ENCODE data around the gene CTNNA3.
"Not testable (repeated sequence)": the region's sequence is repeated elsewhere in the genome, so short reads cannot be mapped to it uniquely, and the experiment has no call there.

Gene CTNNA3

DNA sequence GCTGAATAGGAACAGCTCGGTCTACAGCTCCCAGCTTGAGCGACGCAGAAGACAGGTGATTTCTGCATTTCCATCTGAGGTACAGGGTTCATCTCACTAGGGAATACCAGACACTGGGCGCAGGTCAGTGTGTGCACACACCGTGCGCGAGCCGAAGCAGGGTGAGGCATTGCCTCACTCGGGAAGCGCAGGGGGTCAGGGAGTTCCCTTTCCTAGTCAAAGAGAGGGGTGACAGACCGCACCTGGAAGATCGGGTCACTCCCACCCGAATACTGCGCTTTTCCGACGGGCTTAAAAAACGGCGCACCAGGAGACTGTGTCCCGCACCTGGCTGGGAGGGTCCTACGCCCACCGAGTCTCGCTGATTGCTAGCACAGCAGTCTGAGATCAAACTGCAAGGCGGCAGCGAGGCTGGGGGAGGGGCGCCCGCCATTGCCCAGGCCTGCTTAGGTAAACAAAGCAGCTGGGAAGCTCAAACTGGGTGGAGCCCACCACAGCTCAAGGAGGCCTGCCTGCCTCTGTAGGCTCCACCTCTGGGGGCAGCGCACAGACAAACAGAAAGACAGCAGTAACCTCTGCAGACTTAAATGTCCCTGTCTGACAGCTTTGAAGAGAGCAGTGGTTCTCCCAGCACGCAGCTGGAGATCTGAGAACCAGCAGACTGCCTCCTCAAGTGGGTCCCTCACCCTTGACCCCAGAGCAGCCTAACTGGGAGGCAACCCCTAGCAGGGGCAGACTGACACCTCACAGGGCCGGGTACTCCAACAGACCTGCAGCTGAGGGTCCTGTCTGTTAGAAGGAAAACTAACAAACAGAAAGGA, 465.1 kb downstream of the CTNNA3 start:
- not testable (repeated sequence) for DNase-seq

DNA sequence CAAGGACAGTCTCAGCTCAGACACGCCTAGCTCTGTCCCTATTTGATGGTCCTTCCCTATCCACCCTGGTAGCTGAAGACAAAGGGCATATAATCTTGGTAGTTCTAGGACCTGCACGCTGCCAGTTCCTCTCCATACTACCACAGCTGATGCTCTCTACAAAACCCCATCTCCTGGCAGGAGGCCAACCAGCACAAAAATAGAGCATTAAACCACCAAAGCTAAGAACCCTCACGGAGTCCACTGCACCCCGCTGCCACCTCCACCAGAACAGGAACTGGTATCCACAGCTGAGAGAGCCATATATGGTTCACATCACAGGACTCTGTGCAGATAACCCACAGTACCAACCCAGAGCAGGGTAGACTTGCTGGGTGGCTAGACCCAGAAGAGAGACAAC, 470.8 kb downstream of the CTNNA3 start:
- no peak for DNase-seq

DNA sequence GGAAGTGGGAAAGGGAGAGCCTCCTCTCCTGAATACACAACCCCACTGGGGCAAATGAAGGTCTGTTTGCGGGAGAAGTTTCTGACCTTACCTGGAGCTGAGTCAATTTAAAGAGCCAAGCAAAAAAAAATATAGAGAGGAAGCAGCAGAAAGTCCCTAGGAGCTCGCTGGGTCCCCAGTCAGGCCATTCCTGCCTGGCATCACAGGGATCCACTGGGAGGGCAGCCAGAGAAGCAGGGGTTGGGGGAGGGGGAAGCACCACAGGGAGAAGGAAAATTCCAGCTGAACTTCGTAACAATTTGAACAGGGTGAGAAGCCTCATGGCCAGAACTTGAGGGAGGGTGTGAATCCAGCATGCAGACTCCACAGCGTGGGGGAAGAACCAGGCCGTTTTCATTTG, 471.4 kb downstream of the CTNNA3 start:
- no peak for DNase-seq

DNA sequence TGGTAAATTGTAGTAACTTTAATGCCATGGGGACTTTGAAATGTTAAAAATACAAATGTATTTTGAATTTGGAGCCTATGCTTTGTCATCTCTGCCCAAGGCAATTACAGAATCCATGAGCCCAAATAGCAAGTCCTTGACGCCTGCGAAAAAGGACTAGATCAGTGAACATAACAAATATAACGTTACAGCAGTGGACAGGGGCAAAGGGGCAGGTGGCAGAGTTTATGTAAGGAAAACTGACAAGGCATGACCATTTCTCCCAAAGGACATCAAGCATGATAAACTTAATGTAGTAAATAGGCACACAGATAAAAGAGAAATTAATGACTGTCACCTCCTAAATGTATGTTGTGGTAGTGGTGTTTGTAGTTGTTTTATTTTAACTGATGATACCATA, 473.1 kb downstream of the CTNNA3 start:
- DNase-seq, result no peak

DNA sequence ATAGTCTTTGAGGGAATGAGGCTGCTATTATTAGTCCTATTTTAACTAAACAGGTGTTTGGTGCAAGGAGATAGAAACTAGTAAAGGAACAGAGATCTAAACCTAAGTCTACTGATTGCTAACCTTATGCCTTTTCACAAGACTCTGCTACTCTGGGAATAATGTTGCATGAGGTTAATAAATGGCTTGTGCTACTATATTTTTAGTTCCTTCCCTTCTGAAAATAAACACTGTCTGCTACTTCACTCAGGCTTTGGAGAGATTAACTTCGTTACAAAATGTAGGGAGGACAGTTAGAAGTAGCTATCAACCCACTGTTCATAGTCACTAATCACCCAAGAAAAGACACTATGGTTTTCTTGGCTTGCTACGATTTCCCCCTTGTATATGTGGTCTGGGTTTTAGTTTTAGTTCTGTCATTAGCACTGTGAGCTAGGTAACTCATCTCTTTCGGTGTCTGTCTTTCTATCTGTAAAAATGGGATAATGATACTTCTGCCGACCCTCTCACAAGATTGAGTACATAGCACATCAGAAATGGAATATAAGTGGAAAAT, 474.0 kb downstream of the CTNNA3 start:
- DNase-seq, result no peak

DNA sequence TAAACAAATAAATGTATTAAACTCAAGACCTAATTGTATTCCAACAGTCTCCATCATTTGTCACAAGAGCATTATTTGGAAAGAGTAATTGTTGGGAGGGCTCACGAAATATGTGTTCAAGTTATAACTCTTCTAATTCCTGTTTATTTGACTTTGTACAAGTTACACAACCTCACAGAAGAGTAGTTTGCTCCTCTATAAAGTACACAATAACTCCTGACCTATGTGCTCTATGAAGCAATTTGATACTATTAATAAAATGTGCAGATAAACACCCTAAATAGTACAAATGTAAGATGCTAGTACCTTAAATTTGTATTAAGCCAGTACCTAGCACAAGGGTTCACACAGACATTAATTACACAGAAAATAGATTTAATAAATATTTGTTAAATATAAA, 484.3 kb downstream of the CTNNA3 start:
- DNase-seq, result no peak

DNA sequence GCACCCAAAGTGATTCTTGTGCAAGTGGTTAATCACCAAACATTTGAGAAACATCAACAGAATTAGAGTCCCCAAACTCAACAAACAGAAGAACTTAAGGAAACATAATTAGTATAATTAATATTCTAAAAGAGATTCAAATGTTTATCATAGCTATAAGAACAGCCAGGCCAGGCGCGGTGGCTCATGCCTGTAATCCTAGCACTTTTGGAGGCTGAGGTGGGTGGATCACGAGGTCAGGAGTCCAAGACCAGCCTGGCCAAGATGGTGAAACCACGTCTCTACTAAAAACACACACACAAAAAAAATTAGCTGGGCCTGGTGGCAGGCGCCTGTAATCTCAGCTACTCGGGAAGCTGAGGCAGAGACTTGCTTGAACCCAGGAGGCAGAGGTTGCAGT, 488.1 kb downstream of the CTNNA3 start:
- not testable (repeated sequence) for DNase-seq

DNA sequence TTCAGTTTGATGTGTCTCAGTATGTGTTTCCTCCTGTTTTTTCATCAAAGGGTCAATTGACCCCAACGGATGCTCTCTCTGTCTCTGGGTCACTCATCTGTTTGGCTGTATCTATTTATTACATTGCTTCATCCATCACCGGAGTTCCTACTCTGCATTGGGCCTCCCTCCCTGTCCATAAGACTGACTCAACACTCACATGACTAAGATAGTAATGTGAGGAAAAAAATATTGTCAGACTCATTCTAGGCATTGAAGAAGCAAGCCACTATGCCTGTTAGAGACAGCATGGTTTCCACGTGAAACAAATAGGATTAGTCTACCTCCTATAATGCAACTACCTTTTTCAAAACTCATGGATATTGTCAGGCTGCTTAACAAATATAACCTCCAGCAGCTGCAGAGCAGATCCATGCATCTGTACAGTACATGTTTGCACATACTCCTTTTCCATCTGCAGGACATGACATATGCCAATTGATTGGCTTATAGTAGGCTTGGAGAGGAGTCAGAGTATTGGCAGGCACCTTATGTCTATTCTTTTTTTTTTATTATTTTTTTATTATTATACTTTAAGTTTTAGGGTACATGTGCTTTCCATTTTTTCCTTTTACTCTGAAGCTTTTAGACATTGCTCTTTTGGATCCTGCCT, 495.0 kb downstream of the CTNNA3 start:
- no peak for DNase-seq

DNA sequence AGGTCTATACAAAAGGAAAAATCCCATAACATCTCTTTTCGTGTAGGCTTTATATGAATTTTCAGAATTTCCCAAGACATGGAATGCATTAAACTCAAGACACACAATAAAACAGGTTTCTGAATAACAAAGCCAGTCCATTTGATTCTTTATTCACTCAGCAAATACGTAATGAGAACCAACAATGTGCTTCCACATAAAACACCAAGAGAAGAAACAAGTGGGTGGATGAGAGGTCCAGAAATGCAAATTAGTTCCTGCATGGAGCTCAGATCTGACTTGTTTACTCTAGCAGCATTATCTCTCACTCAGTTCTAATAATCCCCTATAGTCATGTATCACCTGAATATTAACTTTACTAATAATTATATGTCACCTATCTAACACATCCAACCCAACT, 520.6 kb downstream of the CTNNA3 start:
- no peak for DNase-seq

DNA sequence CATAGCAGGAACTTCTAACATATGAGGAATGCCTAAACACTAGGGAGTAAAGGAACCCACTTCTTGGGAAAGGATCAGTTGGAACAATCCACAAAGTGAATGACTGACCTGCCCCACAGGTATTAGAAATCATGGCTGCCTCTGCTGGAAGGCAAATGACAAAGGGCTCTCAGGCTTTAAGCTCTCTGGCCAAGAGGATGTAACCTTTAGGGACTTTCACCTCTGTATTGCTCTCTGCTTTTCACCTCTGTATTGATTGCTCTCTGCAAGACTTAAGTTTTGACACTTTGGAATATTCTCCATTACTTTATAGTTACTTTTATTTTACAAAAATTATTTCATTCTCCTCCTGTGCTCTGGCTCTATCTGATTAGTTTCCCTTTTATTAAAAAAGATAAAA, 522.2 kb downstream of the CTNNA3 start:
- DNase-seq, result no peak

DNA sequence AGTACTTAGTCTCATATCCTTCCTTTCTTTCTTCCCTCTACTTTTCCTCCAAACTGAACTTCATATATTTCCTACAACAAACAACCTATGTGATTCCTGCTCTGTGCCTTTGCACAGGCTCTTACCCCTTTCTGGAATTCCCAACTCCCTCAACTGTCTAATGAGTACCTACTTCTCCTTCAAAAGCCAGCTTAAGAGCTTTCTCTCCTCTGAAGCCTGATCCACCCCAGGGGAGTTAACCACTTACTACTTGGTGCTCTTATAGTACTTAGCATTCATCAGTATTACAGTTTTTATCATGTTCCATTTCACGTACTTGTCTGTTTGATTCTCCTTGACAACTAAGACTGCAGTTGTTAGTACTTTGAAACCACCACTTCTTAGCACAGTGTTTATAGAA, 524.0 kb downstream of the CTNNA3 start:
- no peak for DNase-seq

DNA sequence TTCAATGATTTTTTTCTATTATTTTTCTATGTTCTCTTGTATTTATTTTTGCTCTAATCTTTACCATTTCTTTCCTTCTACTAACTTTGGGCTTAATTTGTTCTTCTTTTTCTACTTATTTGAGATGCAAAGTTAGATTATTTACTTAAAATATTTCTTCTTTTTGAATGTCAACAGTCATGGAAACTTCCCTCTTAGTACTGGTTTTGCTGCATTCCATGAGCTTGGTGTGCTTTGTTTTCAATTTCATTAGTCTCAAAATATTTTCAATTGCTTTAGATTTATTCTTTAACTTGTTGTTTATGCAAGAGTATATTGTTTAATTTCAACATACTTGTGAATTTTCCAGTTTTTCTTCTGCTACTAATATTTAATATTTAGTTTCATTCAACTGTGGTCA, 539.8 kb downstream of the CTNNA3 start:
- DNase-seq, result no peak

DNA sequence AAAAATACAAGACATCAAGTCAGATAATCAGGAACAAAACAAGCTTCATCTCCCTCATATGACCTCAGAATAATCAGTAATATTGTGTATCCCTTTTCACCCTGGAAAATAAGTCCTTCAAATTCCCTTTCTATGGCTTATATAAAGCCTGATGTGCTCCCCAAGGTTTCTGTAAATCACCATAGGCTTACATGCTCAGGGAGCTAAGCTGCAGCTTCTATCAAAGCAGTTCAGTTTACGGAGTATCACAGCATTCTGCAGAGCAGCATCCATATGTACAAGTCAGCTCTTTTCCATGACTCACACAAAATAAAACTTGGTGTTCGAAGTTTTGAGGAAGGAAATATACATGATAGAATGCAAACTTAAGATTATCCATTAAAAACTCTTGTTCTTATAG, 544.5 kb downstream of the CTNNA3 start:
- DNase-seq, result no peak

DNA sequence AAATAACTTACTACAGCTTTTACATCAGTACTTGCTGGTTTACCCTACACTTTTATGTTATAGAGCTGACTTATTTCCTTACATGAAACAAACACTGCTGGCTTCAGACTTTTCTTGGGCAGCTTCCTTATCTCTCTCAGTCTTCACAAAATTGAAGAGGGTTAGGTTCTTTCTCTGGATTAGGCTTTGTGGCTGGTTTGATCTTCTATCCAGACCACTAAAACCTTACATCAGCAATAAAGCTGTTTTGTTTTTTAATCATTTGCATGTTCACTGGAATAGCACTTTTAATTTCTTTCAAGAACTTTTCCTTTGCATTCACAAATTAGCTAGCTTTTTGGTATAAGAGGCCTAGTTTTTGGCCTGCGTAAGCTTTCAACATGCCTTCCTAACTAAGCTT, 551.5 kb downstream of the CTNNA3 start:
- DNase-seq, result no peak

DNA sequence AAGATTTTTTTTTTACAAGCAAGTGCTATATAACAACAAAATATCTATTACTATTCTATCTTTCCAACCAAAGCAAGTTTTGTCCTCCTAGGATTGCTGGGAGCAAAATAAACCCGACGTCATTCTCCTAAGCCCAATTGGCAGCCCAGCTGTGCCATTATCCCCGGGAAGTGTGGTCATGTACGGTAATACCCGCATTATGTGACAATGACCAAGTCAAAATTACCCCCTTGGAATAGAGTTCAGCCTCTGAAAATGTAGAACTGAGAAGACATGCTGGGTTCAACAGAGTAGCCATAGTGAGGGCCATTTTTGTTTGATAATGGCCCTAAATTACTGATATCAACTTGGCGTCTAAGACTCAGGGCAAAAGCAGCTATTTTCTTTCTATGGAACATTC, 554.7 kb downstream of the CTNNA3 start:
- no peak for DNase-seq

DNA sequence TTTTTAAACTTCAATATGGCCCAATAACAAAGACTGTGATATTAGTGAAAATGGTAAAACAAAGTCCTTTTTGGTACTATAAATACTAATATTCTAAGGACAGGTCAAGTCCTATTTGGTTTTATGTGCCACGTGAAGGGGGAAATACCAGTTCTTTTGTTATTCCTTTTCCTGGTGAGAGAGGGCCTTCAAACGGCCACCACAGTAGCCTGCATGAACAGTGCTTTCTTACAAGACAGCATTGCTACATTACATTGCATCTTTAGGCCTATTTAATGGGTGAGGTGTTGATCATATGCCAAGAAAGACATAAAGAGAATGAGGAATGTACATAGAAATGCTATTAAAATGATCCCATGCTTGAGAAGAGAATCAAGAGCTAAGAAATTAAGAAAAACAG, 555.4 kb downstream of the CTNNA3 start:
- no peak for DNase-seq

DNA sequence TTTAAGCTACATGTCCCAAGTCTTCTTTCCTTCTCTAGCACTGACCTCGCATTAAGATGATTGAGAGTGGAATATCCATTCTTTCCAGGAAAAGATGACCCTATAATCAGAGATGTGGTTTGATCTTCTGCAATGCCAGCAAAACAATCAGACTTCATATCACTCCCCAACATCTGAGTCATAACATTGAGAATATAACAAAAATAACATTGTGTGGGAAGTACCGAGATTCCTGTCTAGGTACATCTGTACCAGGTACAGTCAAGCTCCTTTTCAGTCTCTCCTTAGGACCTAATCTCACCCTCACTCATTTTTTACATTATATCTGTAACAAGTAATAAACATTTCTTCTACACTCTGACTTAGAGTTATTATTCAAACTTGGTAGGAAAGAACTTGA, 568.6 kb downstream of the CTNNA3 start:
- no peak for DNase-seq

DNA sequence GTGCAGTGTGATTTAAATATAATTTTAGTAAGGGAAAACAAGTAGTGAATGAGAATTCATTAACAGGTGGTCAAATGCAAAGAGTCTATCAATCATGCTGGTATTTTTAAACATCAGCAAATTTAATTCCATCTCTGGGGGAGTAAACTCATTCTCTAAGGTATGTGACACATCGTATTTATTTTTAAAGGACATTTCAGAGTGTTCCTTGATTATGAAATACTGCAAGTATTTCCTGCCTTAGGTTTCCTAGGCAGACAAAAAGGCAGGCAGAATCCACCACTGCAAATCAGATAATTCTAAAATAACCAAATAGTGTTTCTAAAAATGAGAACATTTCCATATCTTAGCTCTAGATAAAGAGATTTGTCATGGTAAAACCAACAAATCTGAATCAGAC, 576.3 kb downstream of the CTNNA3 start:
- no peak for DNase-seq

DNA sequence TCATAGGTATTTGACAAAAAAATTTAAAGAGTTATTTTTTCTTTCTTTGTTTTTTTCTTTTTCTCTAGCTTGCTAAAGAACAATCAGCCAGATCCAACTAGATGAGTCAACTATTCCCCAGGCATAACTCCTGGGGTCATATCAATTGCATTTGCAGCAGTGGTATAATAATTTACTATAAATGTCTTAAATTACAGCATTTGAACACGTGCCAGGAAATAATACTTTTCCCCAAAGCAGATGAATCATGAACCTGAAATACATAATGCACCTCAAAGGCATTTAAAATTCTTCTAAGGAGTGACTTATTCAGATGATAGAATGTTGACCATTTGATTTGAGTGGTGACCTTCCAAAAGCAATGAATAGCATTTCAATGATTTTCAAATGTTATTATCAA, 580.0 kb downstream of the CTNNA3 start:
- DNase-seq, result no peak

DNA sequence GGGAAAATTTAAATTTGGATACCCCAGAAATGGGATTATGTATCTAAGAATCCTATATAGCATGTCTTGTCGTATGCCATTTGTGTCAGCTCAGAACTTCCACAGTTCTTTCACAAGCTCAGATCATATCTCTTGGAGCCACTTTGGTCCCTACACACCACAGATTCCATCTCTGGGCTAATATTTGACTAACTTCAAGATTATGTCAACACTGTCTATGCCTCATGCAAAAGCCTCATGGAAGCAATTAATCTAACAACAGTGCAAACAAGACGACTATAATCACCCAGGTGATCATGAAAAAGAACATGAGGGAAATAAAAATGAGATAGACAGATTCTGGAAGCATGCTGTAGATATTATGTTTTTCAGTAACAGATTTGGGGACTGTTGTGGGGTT, 581.0 kb downstream of the CTNNA3 start:
- no peak for DNase-seq

DNA sequence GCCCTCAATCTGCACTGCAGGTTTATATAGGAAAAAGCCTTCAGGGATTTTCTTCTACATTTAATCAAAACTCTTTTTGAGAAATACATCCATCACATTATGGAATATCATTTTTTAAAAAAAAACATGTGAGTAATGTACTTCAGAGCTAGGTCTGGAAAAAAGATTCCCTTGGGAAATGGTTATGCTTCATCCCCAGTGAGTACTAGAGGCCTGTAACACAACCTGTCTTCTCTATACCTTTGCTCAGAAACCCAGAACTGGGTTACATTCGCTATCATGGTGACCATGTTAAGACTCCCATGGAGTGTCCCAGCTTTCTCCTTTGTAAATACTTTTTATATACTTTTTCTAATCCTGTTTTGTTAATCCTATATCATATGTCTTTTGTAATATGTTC, 583.2 kb downstream of the CTNNA3 start:
- no peak for DNase-seq

DNA sequence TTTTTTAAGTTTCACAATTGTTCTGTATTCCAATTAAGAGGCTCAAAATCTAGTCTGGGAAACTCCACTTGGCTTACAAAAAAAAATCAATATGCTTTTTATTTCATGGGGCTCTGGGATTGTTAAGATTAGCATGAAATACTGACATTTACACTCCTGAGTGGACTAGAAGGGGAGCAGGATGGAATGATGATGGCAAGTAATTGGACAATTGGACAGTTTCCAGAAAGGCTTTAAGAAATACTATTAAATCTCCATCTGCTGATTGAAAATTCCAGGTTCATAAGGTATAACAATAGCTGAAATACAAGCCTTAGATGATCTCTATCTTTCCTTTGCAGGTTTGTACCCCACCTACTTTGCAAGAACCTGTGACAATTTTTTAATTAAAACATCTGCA, 585.7 kb downstream of the CTNNA3 start:
- no peak for DNase-seq

DNA sequence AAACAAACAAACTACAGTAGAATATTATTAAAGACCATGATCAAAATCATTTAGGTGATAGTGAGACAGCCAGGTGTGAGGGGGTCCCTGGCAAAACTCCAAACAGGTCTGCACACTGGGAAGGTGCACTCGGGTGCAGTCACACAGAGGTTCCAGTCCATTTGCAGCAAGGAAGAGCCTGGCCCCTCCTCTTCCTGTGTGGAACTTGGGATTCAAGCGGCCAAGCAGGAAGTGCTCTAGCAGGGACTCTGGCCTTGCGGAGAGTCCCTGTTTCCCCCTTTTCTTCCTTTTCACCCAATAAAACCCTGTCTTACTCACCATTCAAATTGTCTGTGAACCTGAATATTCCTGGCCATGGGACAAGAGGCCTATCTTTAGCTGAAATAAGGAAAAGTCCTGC, 588.3 kb downstream of the CTNNA3 start:
- no peak for DNase-seq

DNA sequence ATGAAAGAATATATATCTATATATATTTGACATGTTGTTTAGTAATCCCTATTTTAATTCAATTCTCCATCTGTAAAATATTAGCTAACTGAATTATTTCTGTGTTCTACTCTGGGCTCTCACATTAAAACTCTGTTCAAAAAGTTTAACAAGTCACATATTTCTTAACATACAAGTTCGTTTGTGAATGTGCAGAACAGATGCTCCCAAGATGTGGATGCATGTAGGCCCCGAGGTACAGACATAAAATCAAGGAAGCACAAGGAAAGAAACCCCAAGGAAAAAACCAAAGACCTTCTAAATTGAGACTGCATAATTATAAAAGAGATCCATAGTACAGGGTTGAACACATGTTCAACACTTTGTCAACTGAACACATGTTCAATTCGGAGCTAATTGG, 595.0 kb downstream of the CTNNA3 start:
- DNase-seq, result no peak

DNA sequence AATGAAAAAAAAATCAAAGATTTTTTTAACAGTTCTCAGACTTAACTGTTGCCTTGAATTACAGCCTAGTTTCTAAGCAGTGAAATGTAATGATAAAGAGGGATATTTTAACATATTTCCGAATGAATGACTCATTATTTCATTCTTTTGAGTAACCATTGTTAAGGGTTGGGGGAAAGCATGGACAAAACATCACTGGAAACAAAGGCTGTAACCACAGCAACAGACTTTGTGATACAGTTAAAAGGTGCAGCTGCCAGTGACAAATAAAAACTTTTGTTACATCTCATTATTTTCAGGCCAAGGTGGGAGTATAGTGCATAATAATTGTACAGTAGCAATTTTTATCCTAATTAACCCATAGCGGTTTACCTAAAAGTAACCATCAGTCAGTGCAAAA, 597.5 kb downstream of the CTNNA3 start:
- DNase-seq, result no peak
